Common myeloid progenitor, CD34-positive (primary cell): Measurements from ENCODE around the gene SLC29A1.

Experiments
- CTCF ChIA-PET: fragments of 350-600 bp; sonication (Branson Sonifier 250); formaldehyde crosslinking; loops from one replicate; lab custom pipeline; 2021; ENCODE audit warnings: antibody characterized with exemption; lab: Charles Lee
- POLR2A ChIA-PET: fragments of 350-600 bp; sonication (Branson Sonifier 250); formaldehyde crosslinking; loops from one replicate; lab custom pipeline; 2021; ENCODE audit warnings: antibody characterized with exemption; lab: Charles Lee
- DNase-seq, 3 donors: peaks; one replicate each; pipeline versions ENCODE4 v3.0.0 to v3.0.0-alpha.2; 2013
- H3K27ac ChIP-seq, 2 experiments: 1 replicate in 1 of 2; 2 replicates in 1 of 2; pipeline ENCODE4 v1.7.0; 2013; ENCODE audit warnings: inconsistent platforms in 2 of 2, low read length in 2 of 2, mild to moderate bottlenecking in 2 of 2, low read depth in 1 of 2, moderate library complexity in 1 of 2; ENCODE audit not compliant: severe bottlenecking in 2 of 2, insufficient read depth in 1 of 2, poor library complexity in 1 of 2
- H3K27me3 ChIP-seq, 5 experiments: replicated peaks in 2 of 5; 1 replicate in 3 of 5; 2 replicates in 2 of 5; pipeline versions ENCODE4 v1.6.1 to v1.7.0; 2013; ENCODE audit warnings: low read length in 4 of 5, mild to moderate bottlenecking in 2 of 5, moderate library complexity in 2 of 5, inconsistent platforms in 1 of 5; ENCODE audit not compliant: insufficient read depth in 5 of 5, control insufficient read depth in 4 of 5
- H3K36me3 ChIP-seq, 4 experiments: 1 replicate in 2 of 4; 2 replicates in 2 of 4; pipeline versions ENCODE4 v1.6.1 to v1.7.0; 2013; ENCODE audit warnings: low read length in 3 of 4, control low read depth in 1 of 4, mild to moderate bottlenecking in 1 of 4; ENCODE audit not compliant: control insufficient read depth in 4 of 4, insufficient read depth in 4 of 4
- H3K4me1 ChIP-seq, 4 experiments: 1 replicate in 3 of 4; 2 replicates in 1 of 4; pipeline versions ENCODE4 v1.6.1 to v1.7.1; 2013; ENCODE audit warnings: low read length in 3 of 4, mild to moderate bottlenecking in 3 of 4, control low read depth in 1 of 4, inconsistent platforms in 1 of 4, moderate library complexity in 1 of 4; ENCODE audit not compliant: control insufficient read depth in 4 of 4, insufficient read depth in 4 of 4; ENCODE audit errors: control extremely low read depth in 1 of 4
- H3K4me3 ChIP-seq, 7 experiments: 1 replicate in 4 of 7; 2 replicates in 3 of 7; pipeline versions ENCODE4 v1.5.1 to v1.7.0; 2013; ENCODE audit warnings: mild to moderate bottlenecking in 7 of 7, low read length in 6 of 7, moderate library complexity in 6 of 7, inconsistent platforms in 2 of 7, low read depth in 2 of 7, control low read depth in 1 of 7; ENCODE audit not compliant: insufficient read depth in 4 of 7, control insufficient read depth in 1 of 7; ENCODE audit errors: extremely low read depth in 1 of 7
- H3K9me3 ChIP-seq, 5 experiments: 1 replicate in 4 of 5; 2 replicates in 1 of 5; pipeline versions ENCODE4 v1.6.1 to v1.7.1; 2013; ENCODE audit warnings: low read length in 4 of 5, mild to moderate bottlenecking in 2 of 5, inconsistent platforms in 1 of 5, low read depth in 1 of 5, moderate library complexity in 1 of 5; ENCODE audit not compliant: control insufficient read depth in 4 of 5, insufficient read depth in 2 of 5; ENCODE audit errors: control extremely low read depth in 1 of 5
- WGBS: methylation state at CpG from one replicate; pipeline ENCODE4 v1.1.5; 2013; ENCODE audit not compliant: insufficient coverage; 5-methylcytosine and 5-hydroxymethylcytosine counted together

Gene SLC29A1

GRCh38 chr6:44276667-44277640 lies 53.6 kb downstream of the SLC29A1 start:
- WGBS, result 74% methylated on average over 13 of the region's 23 CpGs
- Histone ChIP-seq H3K27ac (no peak overlapping the region), H3K4me3 (no peak overlapping the region), H3K4me1 (peaks cover 0 to 12% (median 8%) of the 10 kb centered on the region in 4 experiments), H3K27me3 (peaks cover 0 to 69% (median 40%) of the 10 kb centered on the region in 5 experiments), H3K36me3 (no peaks in the 10 kb centered on the region), H3K9me3 (peaks cover 0 to 4% (median 0%) of the 10 kb centered on the region in 5 experiments)
- POLR2A ChIA-PET, result no interaction called here
- DNase-seq, result no peak
- CTCF ChIA-PET, result interaction anchor here (1.8 to 4.4 kb wide), 2 partner anchors 8 to 29 kb away, joined by 9 to 23 read pairs; no protein-coding TSS in a partner anchor

GRCh38 chr6:44277763-44278162 lies 54.4 kb downstream of the SLC29A1 start:
- H3K36me3 ChIP-seq, result no peaks in the 10 kb centered on the region
- no peak overlapping the region for H3K4me3 ChIP-seq
- WGBS, result 87% methylated on average over 6 of the region's 7 CpGs
- ChIA-PET POLR2A (interaction anchor here (0.6 kb wide), 1 partner anchor 14 kb away, joined by 3 read pairs; no protein-coding TSS in a partner anchor), CTCF (interaction anchor here (1.5 to 4.4 kb wide), 3 partner anchors 9 to 28 kb away, joined by 5 to 23 read pairs (median 9); no protein-coding TSS in a partner anchor)
- H3K9me3 ChIP-seq, result peaks cover 0 to 4% (median 0%) of the 10 kb centered on the region in 5 experiments
- H3K27ac ChIP-seq, result no peak overlapping the region
- peaks cover 0 to 12% (median 8%) of the 10 kb centered on the region in 4 experiments for H3K4me1 ChIP-seq
- DNase-seq, result no peak
- H3K27me3 ChIP-seq, result peaks cover 0 to 66% (median 33%) of the 10 kb centered on the region in 5 experiments

- CTCF ChIA-PET, result interaction anchor here (1.0 to 4.4 kb wide), 5 partner anchors 10 to 27 kb away, joined by 3 to 23 read pairs (median 5); no protein-coding TSS in a partner anchor
- peaks cover 0 to 12% (median 8%) of the 10 kb centered on the region in 4 experiments for H3K4me1 ChIP-seq
- POLR2A ChIA-PET, result interaction anchor here (0.6 kb wide), 1 partner anchor 14 kb away, joined by 3 read pairs; no protein-coding TSS in a partner anchor
- DNase-seq, result no peak
- peaks cover 0 to 64% (median 30%) of the 10 kb centered on the region in 5 experiments for H3K27me3 ChIP-seq
- 86% methylated on average over 2 of the region's 3 CpGs for WGBS
- no peaks in the 10 kb centered on the region for H3K36me3 ChIP-seq
- H3K9me3 ChIP-seq, result peaks cover 0 to 4% (median 0%) of the 10 kb centered on the region in 5 experiments
- no peak overlapping the region for H3K4me3 ChIP-seq
- no peak overlapping the region for H3K27ac ChIP-seq
Measured at GRCh38 chr6:44278315-44278714, 54.9 kb downstream of the SLC29A1 start.

GRCh38 chr6:44278774-44279697 lies 55.6 kb downstream of the SLC29A1 start:
- 75% methylated on average over 4 of the region's 9 CpGs for WGBS
- no peak for DNase-seq
- H3K27me3 ChIP-seq, result peaks cover 0 to 65% (median 28%) of the 10 kb centered on the region in 5 experiments
- no peak overlapping the region for H3K27ac ChIP-seq
- ChIA-PET POLR2A (no interaction called here), CTCF (interaction anchor here (1.0 to 4.4 kb wide), 4 partner anchors 10 to 16 kb away, joined by 3 to 23 read pairs (median 4); no protein-coding TSS in a partner anchor)
- peaks cover 0 to 12% (median 8%) of the 10 kb centered on the region in 4 experiments for H3K4me1 ChIP-seq
- no peaks in the 10 kb centered on the region for H3K36me3 ChIP-seq
- H3K9me3 ChIP-seq, result peaks cover 0 to 4% (median 0%) of the 10 kb centered on the region in 5 experiments
- no peak overlapping the region for H3K4me3 ChIP-seq
